NCI-H2171 (cell line): Measurements from ENCODE around the gene MGRN1.

Source experiments
- DNase-seq: peaks from one replicate; lab custom pipeline; 2025; lab: John Stamatoyannopoulos, UW

MGRN1 gene

GRCh38 chr16:4654011-4654963, 29.7 kb downstream of the MGRN1 start:
- no peak for DNase-seq

- DNase-seq = no peak
Measured at GRCh38 chr16:4654964-4655590, 30.5 kb downstream of the MGRN1 start.

DNA sequence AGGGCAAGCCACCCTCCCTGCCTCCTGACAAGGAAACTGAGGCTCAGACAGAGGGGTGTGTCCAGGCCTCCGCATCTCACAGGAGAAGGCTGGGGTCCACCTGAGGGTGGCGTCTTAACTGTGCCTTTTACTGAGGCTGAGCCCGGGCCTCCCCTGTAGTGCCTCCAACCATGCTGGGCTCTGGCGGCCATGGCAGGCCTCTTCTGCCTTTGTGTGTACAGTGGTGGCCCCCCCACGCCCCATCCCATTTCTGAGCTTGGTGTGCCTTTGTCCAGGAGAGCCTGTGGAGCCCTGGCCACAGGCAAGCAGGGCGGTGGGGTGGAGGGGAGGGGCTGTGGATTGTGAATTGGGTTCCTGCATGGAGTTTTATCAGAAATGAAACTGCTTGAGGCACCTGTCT, 31.2 kb downstream of the MGRN1 start:
- no peak for DNase-seq

DNA sequence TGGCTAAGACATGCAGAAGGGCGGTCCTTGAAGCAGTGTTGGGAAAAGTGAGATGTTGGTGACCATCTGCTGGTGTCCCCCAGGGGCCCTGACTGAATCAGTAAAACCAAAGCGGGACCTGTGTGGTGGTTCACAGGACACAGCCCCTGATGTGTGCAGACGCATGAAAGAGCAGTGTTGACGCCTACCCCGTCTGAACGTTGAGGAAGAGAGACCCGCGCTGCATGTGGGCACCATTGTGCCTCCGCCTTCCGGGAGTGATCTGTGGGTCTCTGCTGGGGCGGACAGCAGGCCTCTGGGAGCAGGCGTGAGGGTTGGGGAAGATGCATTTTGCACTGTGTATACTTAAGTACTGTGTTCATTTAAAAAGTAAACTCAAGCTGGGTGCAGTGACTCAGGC, 31.6 kb downstream of the MGRN1 start:
- no peak for DNase-seq

DNA sequence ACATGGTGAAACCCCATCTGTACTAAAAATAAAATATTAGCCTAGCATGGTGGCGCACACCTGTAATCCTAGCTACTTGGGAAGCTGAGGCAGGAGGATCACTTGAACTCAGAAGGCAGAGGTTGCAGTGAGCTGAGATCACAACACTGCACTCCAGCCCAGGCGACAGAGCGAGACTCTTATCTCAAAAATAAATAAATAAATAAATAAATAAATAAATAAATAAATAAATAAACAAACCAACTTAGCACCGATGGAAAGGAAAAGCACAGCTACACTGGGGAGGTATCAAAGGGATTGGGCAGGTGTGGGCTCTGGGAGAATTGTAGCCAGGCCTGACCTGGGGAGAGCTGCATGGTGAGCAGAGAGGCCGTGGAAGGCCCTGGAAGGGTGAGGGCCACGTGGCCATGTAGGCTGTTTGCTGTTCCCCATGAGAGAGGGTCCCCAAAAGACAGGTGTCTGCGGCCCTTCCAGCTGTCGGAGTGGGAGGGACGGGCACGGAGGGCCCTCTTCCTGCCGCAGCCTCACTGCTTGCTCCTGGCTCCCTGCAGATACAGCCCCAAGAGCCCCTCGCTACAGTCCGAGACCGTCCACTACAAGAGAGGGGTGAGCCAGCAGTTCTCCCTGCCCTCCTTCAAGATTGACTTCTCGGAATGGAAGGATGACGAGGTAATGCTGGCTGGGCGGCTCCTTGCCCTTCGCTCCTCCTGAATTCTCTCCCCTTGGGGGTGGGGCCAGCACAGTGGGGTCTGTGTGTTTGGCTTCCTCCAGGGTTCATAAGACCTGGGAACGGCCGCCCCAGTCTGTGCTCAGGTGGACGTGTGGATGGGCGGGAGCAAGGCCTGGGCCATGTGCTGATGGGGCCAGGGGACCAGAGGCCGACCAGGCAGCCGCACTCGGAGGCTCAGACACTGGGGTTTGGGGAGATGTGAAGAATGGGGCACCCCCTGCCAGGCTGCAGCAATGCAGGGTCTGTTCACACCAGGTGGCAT, 32.4 kb downstream of the MGRN1 start:
- DNase-seq = no peak

- DNase-seq = no peak
Measured at GRCh38 chr16:4659363-4660353, 35.0 kb downstream of the MGRN1 start.

GRCh38 chr16:4660454-4661007, 35.9 kb downstream of the MGRN1 start:
- no peak for DNase-seq

- DNase-seq = peak; percentile 46
Measured at GRCh38 chr16:4661661-4662060, 37.0 kb downstream of the MGRN1 start.

DNA sequence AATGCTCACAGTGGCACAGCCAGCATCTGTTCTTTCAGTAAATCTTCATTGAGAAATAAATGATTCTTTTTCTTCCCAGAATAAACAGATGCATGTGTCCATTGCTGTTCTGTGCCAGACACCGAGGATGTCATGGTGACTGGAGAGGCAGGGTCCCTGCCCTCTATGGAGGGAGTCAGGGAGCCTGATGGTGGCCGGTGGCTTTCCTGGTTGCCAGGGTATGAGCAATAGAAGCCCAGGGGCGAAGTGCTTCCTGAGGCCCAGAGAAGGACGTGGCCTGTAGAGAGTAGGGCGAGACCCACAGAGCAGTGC, 38.8 kb downstream of the MGRN1 start:
- DNase-seq = peak; percentile 25

DNA sequence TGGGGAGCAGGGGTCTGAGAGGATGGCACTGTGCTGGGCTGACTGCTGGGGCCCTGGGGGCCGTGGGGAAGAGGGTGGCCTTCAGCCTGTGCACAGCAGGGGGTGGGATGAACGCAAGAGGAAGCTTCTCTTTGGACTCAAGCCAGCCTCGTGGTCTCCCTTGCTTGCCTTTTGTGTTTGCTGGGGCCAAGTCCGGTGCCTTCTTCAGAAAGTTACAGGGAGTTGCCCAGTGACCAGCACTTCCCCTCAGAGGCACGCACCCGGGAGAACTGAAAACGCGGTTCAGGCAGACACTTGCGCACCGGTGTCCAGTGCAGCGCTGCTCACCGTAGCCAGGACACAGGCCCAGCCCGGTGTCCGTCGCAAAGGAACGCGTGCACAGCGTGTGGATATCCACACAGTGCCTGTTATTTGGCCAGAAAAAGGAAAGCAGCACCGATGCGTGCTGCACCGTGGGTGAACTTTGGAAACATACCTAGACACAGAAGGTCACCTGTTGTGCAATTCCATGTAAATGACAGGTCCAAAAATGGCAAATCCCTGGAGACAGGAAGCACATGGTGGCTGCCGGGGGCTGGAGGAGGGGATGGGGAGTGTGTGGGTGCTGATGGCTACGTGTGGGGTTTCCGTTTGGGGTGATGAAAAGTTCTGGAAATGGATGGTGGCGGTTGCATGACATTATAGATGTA, 39.3 kb downstream of the MGRN1 start:
- no peak for DNase-seq

DNA sequence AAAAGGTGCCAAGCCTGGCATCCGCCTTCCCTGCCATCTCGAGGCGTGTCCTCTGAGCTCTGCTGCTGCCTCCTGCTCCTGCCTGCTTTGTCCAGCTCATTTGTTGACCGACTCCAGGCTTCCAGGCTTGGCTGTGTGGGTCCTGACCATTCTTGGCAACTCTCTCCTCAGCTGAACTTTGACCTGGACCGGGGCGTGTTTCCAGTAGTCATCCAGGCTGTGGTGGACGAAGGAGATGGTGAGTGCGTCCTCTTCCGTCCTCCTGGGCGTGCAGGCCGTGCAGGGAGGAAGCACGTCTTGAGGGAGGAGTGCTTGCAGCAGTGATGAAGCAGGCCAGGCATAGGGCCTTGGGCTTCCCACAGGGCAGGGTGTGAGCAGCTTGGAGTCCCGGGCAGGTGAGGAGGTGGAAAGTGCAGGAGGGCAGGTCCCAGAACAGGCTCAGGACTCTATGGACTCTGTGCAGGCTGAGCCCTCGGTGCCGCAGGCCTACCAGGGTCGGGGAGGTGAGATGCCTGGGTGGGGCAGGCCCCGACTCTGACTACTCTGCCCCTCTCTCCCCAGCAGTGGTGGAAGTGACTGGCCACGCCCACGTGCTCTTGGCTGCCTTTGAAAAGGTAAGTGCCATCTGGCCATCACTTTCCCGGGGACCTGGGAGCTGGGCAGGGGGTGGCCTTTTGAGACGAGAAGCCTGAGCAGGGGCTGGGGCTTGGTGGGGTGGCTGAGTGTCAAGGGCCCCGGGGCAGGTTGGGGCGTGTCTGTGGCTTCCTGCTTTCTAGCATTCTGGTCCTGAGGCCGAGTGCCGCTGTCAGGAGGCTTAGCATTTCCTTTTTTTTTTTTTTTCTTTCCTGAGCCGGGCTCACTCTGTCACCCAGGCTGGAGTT, 40.2 kb downstream of the MGRN1 start:
- DNase-seq = peak; percentile 52

DNA sequence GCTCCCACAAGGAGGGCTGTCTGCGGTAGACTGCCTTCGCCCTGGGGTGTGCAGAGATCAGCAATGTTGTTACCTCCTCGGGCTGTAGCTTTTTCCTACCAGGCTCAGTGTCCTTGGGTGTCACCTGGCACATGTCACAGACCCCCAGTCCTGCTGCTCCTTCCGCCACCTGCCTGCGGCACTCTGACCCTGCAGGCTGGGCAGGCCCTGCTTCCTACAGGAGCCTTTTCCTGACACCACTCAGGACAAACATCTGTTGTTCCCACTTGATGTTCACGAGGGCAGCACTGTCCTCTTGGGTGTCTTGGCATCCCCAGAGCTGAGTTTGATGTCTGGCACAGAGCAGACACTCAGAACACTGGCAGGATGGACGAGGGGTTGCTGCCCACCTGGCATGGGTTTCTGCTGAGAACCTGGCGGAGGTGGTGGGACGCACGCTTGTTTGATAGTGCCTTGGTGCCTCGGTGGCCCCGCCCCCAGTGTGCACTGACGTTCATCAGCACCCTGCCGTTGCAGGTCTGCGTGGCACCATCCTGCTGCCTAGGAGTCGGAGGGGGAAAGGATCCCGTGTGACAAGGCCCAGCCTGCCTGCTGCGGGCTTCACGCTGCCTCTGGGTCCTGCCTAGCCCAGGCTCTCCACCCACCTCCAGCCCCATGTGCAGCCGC, 42.0 kb downstream of the MGRN1 start:
- no peak for DNase-seq

DNA sequence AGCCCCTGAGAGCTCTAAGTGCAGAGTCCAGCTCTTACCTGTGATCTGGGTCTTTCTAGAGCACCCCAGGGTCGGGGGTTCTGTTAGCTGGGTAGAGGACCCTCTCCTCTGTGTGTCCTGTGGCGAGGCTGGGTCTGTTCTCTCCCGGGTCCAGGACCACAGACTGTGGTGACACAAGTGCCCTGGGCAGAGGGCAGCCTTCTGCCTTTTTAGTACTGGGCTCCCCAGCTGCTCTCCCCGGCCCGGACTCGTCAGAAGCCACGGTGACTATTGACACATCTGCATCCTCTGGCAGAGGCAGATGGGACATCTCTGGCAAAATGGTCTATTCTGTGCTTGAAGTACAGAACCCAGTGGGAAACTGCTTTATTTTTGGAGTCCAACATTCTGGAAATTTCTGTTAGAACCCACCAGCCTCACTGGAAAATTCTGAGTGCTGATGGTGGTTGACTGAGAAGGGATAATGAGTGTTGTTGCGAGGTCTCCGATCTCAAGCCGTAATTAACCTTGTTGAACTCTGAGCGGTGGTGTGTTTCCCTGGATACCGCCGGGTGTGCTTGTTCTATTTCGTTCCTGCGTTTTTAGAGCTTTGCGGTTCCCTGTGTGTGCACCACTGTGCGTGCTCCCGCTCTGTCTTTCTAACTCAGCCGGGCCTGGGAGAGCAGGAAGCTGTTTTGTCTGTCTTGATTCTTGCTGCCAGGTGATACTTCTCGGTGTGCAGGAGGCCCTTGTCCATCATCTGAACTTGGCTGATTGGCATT, 42.8 kb downstream of the MGRN1 start:
- DNase-seq = no peak

- DNase-seq = no peak
Measured at GRCh38 chr16:4668313-4668960, 43.8 kb downstream of the MGRN1 start.

- no peak for DNase-seq
Measured at GRCh38 chr16:4673387-4674046, 48.9 kb downstream of the MGRN1 start.

GRCh38 chr16:4674926-4675530, 50.4 kb downstream of the MGRN1 start:
- DNase-seq = no peak
